ENCODE data around the gene UMODL1.

The UMODL1 gene

GRCh38 chr21:42148097-42148496, 77.0 kb downstream of the UMODL1 start:
- no peak for DNase-seq
- H3K27me3 ChIP-seq (replicated peaks) = peaks cover 5% of the 10 kb centered on the region
- no peak overlapping the region for H3K27ac ChIP-seq
- no peaks in the 10 kb centered on the region for H3K36me3 ChIP-seq (replicated peaks)
- in situ Hi-C loops (cut with HindIII; ENCODE audit: low pct_ligation_motif_present, low sequenced_read_pairs) = no loop called here
- no peak for TF ChIP-seq CTCF (IDR thresholded peaks at IDR 0.05; ENCODE audit: low read depth, low read length, missing control alignments)
- no peak overlapping the region for H3K4me3 ChIP-seq (ENCODE audit: low read depth, low read length)

- H3K4me3 ChIP-seq (ENCODE audit: low read depth, low read length) = no peak overlapping the region
- H3K27ac ChIP-seq = no peak overlapping the region
- no peaks in the 10 kb centered on the region for H3K36me3 ChIP-seq (replicated peaks)
- no peak for DNase-seq
- TF ChIP-seq CTCF (IDR thresholded peaks at IDR 0.05; ENCODE audit: low read depth, low read length, missing control alignments) = no peak
- H3K27me3 ChIP-seq (replicated peaks) = peaks cover 5% of the 10 kb centered on the region
- in situ Hi-C loops (cut with HindIII; ENCODE audit: low pct_ligation_motif_present, low sequenced_read_pairs) = no loop called here
Observed at GRCh38 chr21:42148584-42148983, 77.5 kb downstream of the UMODL1 start.

GRCh38 chr21:42149656-42150473, 78.7 kb downstream of the UMODL1 start:
- TF ChIP-seq CTCF (IDR thresholded peaks at IDR 0.05; ENCODE audit: low read depth, low read length, missing control alignments) = no peak
- H3K36me3 ChIP-seq (replicated peaks) = no peaks in the 10 kb centered on the region
- H3K27ac ChIP-seq = no peak overlapping the region
- no peak overlapping the region for H3K4me3 ChIP-seq (ENCODE audit: low read depth, low read length)
- DNase-seq = no peak
- H3K27me3 ChIP-seq (replicated peaks) = peaks cover 8% of the 10 kb centered on the region
- in situ Hi-C loops (cut with HindIII; ENCODE audit: low pct_ligation_motif_present, low sequenced_read_pairs) = no loop called here

- Histone ChIP-seq H3K4me3 (ENCODE audit: low read depth, low read length) (no peak overlapping the region), H3K27me3 (replicated peaks) (peaks cover 8% of the 10 kb centered on the region), H3K36me3 (replicated peaks) (no peaks in the 10 kb centered on the region), H3K27ac (no peak overlapping the region)
- in situ Hi-C loops (cut with HindIII; ENCODE audit: low pct_ligation_motif_present, low sequenced_read_pairs) = no loop called here
- no peak for DNase-seq
- TF ChIP-seq CTCF (IDR thresholded peaks at IDR 0.05; ENCODE audit: low read depth, low read length, missing control alignments) = no peak
Observed at GRCh38 chr21:42150474-42151085, 79.5 kb downstream of the UMODL1 start.

GRCh38 chr21:42151148-42151947, 80.2 kb downstream of the UMODL1 start:
- in situ Hi-C loops (cut with HindIII; ENCODE audit: low pct_ligation_motif_present, low sequenced_read_pairs) = no loop called here
- no peaks in the 10 kb centered on the region for H3K36me3 ChIP-seq (replicated peaks)
- no peak for DNase-seq
- no peak overlapping the region for H3K4me3 ChIP-seq (ENCODE audit: low read depth, low read length)
- H3K27me3 ChIP-seq (replicated peaks) = peaks cover 8% of the 10 kb centered on the region
- H3K27ac ChIP-seq = no peak overlapping the region
- no peak for TF ChIP-seq CTCF (IDR thresholded peaks at IDR 0.05; ENCODE audit: low read depth, low read length, missing control alignments)
